C4-2B (cell line): ENCODE measurements around the gene PAX3.

Source experiments
- ZFX ChIP-seq: fragments of 450-650 bp; IDR thresholded peaks from 2 replicates; pipeline ENCODE4 v1.6.1; 2017
- TF ChIP-seq, protein P1 (sequence below): fragments of 450-650 bp; conservative IDR thresholded peaks from 2 replicates; pipeline ENCODE4 v1.5.1; 2017; ENCODE audit warnings: mild to moderate bottlenecking

GRCh38 chr2:222281506-222281905, 17.3 kb downstream of the PAX3 start:
- TF ChIP-seq, protein P1, sequence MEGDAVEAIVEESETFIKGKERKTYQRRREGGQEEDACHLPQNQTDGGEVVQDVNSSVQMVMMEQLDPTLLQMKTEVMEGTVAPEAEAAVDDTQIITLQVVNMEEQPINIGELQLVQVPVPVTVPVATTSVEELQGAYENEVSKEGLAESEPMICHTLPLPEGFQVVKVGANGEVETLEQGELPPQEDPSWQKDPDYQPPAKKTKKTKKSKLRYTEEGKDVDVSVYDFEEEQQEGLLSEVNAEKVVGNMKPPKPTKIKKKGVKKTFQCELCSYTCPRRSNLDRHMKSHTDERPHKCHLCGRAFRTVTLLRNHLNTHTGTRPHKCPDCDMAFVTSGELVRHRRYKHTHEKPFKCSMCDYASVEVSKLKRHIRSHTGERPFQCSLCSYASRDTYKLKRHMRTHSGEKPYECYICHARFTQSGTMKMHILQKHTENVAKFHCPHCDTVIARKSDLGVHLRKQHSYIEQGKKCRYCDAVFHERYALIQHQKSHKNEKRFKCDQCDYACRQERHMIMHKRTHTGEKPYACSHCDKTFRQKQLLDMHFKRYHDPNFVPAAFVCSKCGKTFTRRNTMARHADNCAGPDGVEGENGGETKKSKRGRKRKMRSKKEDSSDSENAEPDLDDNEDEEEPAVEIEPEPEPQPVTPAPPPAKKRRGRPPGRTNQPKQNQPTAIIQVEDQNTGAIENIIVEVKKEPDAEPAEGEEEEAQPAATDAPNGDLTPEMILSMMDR: no peak
- TF ChIP-seq ZFX: no peak
